ENCODE results near the gene ZNF789. TPM values are rescaled to one million over a fixed set of nuclear protein-coding genes. Genes with fewer than 3 reads are reported as not detected.

Gene ZNF789
- 4.0 TPM for polyA plus RNA-seq (2013, experiment 1 of 2)
- 3.7 TPM for polyA plus RNA-seq (2013, experiment 2 of 2)

GRCh38 chr7:99472561-99473314 is at the start of gene ZNF789:
Gene ZNF789, plus strand, starts transcription at chr7:99472890. Its CDS starts 3,567 bp downstream, at chr7:99476457.
- Histone ChIP-seq H3K9ac (ENCODE audit: low read length) (peak within 1 kb of the TSS; percentile 94), H3K4me2 (ENCODE audit: low read length, poor library complexity, severe bottlenecking) (peak within 1 kb of the TSS; percentile 90), H2BK120ac (ENCODE audit: low read depth, low read length) (peak within 1 kb of the TSS; percentile 73), H2AFZ (ENCODE audit: low read depth, low read length) (peak within 1 kb of the TSS; percentile 100), H3K4me1 (ENCODE audit: control insufficient read depth, insufficient read depth, low read depth, low read length) (peaks cover 3% of the 10 kb centered on the region), H4K8ac (ENCODE audit: low read length) (peak within 1 kb of the TSS; percentile 28), H3K18ac (ENCODE audit: low read depth in 1 of 2, low read length in 2 of 2) (peak within 1 kb of the TSS; percentile 70 to 79), H2AK5ac (ENCODE audit: low read length, severe bottlenecking) (no peak within 1 kb of the TSS), H3K27me3 (ENCODE audit: control insufficient read depth in 1 of 2, insufficient read depth in 1 of 2, low read length in 2 of 2) (no peaks in the 10 kb centered on the region), H3K14ac (ENCODE audit: low read length in 2 of 2) (no peak within 1 kb of the TSS), H3K36me3 (ENCODE audit: control insufficient read depth in 1 of 2, insufficient read depth in 2 of 2, low read depth in 1 of 2, low read length in 2 of 2) (peaks cover 5% of the 10 kb centered on the region in 2 experiments), H4K91ac (ENCODE audit: low read length) (peak within 1 kb of the TSS; percentile 83), H3K27ac (ENCODE audit: low read length, poor library complexity, severe bottlenecking) (peak within 1 kb of the TSS; percentile 86), H3K23ac (ENCODE audit: low read length in 2 of 2) (peak within 1 kb of the TSS in 1 of 2 experiments; percentile 70), H2BK5ac (ENCODE audit: low read depth, low read length, poor library complexity, severe bottlenecking) (no peak within 1 kb of the TSS), H3K4me3 (ENCODE audit: insufficient read depth in 1 of 2, low read depth in 1 of 2, low read length in 2 of 2) (peak within 1 kb of the TSS; percentile 95 to 97), H3K9me3 (ENCODE audit: control insufficient read depth, low read length) (no peaks in the 10 kb centered on the region), H3K79me1 (replicated peaks; ENCODE audit: low read length, poor library complexity, severe bottlenecking) (peaks cover 6% of the 10 kb centered on the region), H2BK15ac (ENCODE audit: low read depth, poor library complexity, severe bottlenecking) (peak within 1 kb of the TSS; percentile 69), H3K4ac (ENCODE audit: low read depth in 1 of 2, low read length in 2 of 2) (peak within 1 kb of the TSS in 1 of 2 experiments; percentile 76), H2BK12ac (ENCODE audit: low read length in 2 of 2) (no peak within 1 kb of the TSS)
- DNase-seq: peak; percentile 96
- WGBS: under 1% methylated on average over 54 of the region's 56 CpGs

- Histone ChIP-seq H2BK5ac (ENCODE audit: low read depth, low read length, poor library complexity, severe bottlenecking) (no peak overlapping the region), H2BK12ac (ENCODE audit: low read length in 2 of 2) (no peak overlapping the region), H3K36me3 (ENCODE audit: control insufficient read depth in 1 of 2, insufficient read depth in 2 of 2, low read depth in 1 of 2, low read length in 2 of 2) (peaks cover 69 to 71% of the 10 kb centered on the region in 2 experiments), H3K79me1 (replicated peaks; ENCODE audit: low read length, poor library complexity, severe bottlenecking) (peaks cover 30% of the 10 kb centered on the region), H3K23ac (ENCODE audit: low read length in 2 of 2) (no peak overlapping the region), H2BK15ac (ENCODE audit: low read depth, poor library complexity, severe bottlenecking) (no peak overlapping the region), H2BK120ac (ENCODE audit: low read depth, low read length) (no peak overlapping the region), H3K27me3 (ENCODE audit: control insufficient read depth in 1 of 2, insufficient read depth in 1 of 2, low read length in 2 of 2) (no peaks in the 10 kb centered on the region), H3K4me2 (ENCODE audit: low read length, poor library complexity, severe bottlenecking) (no peak overlapping the region), H4K91ac (ENCODE audit: low read length) (no peak overlapping the region), H3K14ac (ENCODE audit: low read length in 2 of 2) (no peak overlapping the region), H2AFZ (ENCODE audit: low read depth, low read length) (no peak overlapping the region), H3K4me3 (ENCODE audit: insufficient read depth in 1 of 2, low read depth in 1 of 2, low read length in 2 of 2) (no peak overlapping the region), H3K4ac (ENCODE audit: low read depth in 1 of 2, low read length in 2 of 2) (no peak overlapping the region), H3K9me3 (ENCODE audit: control insufficient read depth, low read length) (no peaks in the 10 kb centered on the region), H4K8ac (ENCODE audit: low read length) (no peak overlapping the region), H2AK5ac (ENCODE audit: low read length, severe bottlenecking) (no peak overlapping the region), H3K27ac (ENCODE audit: low read length, poor library complexity, severe bottlenecking) (no peak overlapping the region), H3K9ac (ENCODE audit: low read length) (no peak overlapping the region), H3K4me1 (ENCODE audit: control insufficient read depth, insufficient read depth, low read depth, low read length) (no peaks in the 10 kb centered on the region), H3K18ac (ENCODE audit: low read depth in 1 of 2, low read length in 2 of 2) (no peak overlapping the region)
- WGBS: 98% methylated on average over 24 of the region's 24 CpGs
- DNase-seq: no peak
Observed at GRCh38 chr7:99424932-99425730, 47.6 kb upstream of the ZNF789 start.

GRCh38 chr7:99428972-99429566 is 43.6 kb upstream of the ZNF789 start:
- no peak overlapping the region for H3K4ac ChIP-seq (ENCODE audit: low read depth in 1 of 2, low read length in 2 of 2)
- H3K4me1 ChIP-seq (ENCODE audit: control insufficient read depth, insufficient read depth, low read depth, low read length): no peaks in the 10 kb centered on the region
- H2AFZ ChIP-seq (ENCODE audit: low read depth, low read length): no peak overlapping the region
- no peak overlapping the region for H3K9ac ChIP-seq (ENCODE audit: low read length)
- no peak overlapping the region for H2BK12ac ChIP-seq (ENCODE audit: low read length in 2 of 2)
- no peak overlapping the region for H2AK5ac ChIP-seq (ENCODE audit: low read length, severe bottlenecking)
- H3K4me3 ChIP-seq (ENCODE audit: insufficient read depth in 1 of 2, low read depth in 1 of 2, low read length in 2 of 2): no peak overlapping the region
- WGBS: 94% methylated on average over 10 of the region's 10 CpGs
- no peak overlapping the region for H3K4me2 ChIP-seq (ENCODE audit: low read length, poor library complexity, severe bottlenecking)
- H3K18ac ChIP-seq (ENCODE audit: low read depth in 1 of 2, low read length in 2 of 2): no peak overlapping the region
- H4K8ac ChIP-seq (ENCODE audit: low read length): no peak overlapping the region
- no peak overlapping the region for H2BK15ac ChIP-seq (ENCODE audit: low read depth, poor library complexity, severe bottlenecking)
- DNase-seq: no peak
- no peak overlapping the region for H2BK120ac ChIP-seq (ENCODE audit: low read depth, low read length)
- no peak overlapping the region for H4K91ac ChIP-seq (ENCODE audit: low read length)
- H3K27ac ChIP-seq (ENCODE audit: low read length, poor library complexity, severe bottlenecking): no peak overlapping the region
- no peaks in the 10 kb centered on the region for H3K27me3 ChIP-seq (ENCODE audit: control insufficient read depth in 1 of 2, insufficient read depth in 1 of 2, low read length in 2 of 2)
- H3K23ac ChIP-seq (ENCODE audit: low read length in 2 of 2): no peak overlapping the region
- H2BK5ac ChIP-seq (ENCODE audit: low read depth, low read length, poor library complexity, severe bottlenecking): no peak overlapping the region
- no peak overlapping the region for H3K14ac ChIP-seq (ENCODE audit: low read length in 2 of 2)
- H3K9me3 ChIP-seq (ENCODE audit: control insufficient read depth, low read length): no peaks in the 10 kb centered on the region
- peaks cover 33% of the 10 kb centered on the region for H3K79me1 ChIP-seq (replicated peaks; ENCODE audit: low read length, poor library complexity, severe bottlenecking)
- peaks cover 64 to 81% of the 10 kb centered on the region in 2 experiments for H3K36me3 ChIP-seq (ENCODE audit: control insufficient read depth in 1 of 2, insufficient read depth in 2 of 2, low read depth in 1 of 2, low read length in 2 of 2)

- Histone ChIP-seq H4K91ac (ENCODE audit: low read length) (peak overlapping the region; percentile 50), H2BK5ac (ENCODE audit: low read depth, low read length, poor library complexity, severe bottlenecking) (no peak overlapping the region), H2AK5ac (ENCODE audit: low read length, severe bottlenecking) (no peak overlapping the region), H3K27ac (ENCODE audit: low read length, poor library complexity, severe bottlenecking) (no peak overlapping the region), H3K23ac (ENCODE audit: low read length in 2 of 2) (no peak overlapping the region), H2BK120ac (ENCODE audit: low read depth, low read length) (no peak overlapping the region), H3K4me2 (ENCODE audit: low read length, poor library complexity, severe bottlenecking) (no peak overlapping the region), H2BK15ac (ENCODE audit: low read depth, poor library complexity, severe bottlenecking) (no peak overlapping the region), H3K9me3 (ENCODE audit: control insufficient read depth, low read length) (no peaks in the 10 kb centered on the region), H3K9ac (ENCODE audit: low read length) (no peak overlapping the region), H3K4me3 (ENCODE audit: insufficient read depth in 1 of 2, low read depth in 1 of 2, low read length in 2 of 2) (no peak overlapping the region), H4K8ac (ENCODE audit: low read length) (no peak overlapping the region), H3K27me3 (ENCODE audit: control insufficient read depth in 1 of 2, insufficient read depth in 1 of 2, low read length in 2 of 2) (no peaks in the 10 kb centered on the region), H2BK12ac (ENCODE audit: low read length in 2 of 2) (no peak overlapping the region), H3K4ac (ENCODE audit: low read depth in 1 of 2, low read length in 2 of 2) (no peak overlapping the region), H3K4me1 (ENCODE audit: control insufficient read depth, insufficient read depth, low read depth, low read length) (no peaks in the 10 kb centered on the region), H3K14ac (ENCODE audit: low read length in 2 of 2) (no peak overlapping the region), H2AFZ (ENCODE audit: low read depth, low read length) (no peak overlapping the region), H3K79me1 (replicated peaks; ENCODE audit: low read length, poor library complexity, severe bottlenecking) (peaks cover 27% of the 10 kb centered on the region), H3K36me3 (ENCODE audit: control insufficient read depth in 1 of 2, insufficient read depth in 2 of 2, low read depth in 1 of 2, low read length in 2 of 2) (peaks cover 63 to 81% of the 10 kb centered on the region in 2 experiments), H3K18ac (ENCODE audit: low read depth in 1 of 2, low read length in 2 of 2) (no peak overlapping the region)
- no peak for DNase-seq
- WGBS: 96% methylated on average over 8 of the region's 8 CpGs
Observed at GRCh38 chr7:99429756-99430155, 42.9 kb upstream of the ZNF789 start.
